Measurements from ENCODE around the gene WNK1. TPM values are rescaled to one million over a fixed set of nuclear protein-coding genes. Genes with fewer than 3 reads are reported as not detected.
"Not testable (repeated sequence)": the region's sequence is repeated elsewhere in the genome, so short reads cannot be mapped to it uniquely, and the experiment has no call there.

Gene WNK1
- total RNA-seq, 2 experiments from 2014 or later: 139 to 140 TPM

DNA sequence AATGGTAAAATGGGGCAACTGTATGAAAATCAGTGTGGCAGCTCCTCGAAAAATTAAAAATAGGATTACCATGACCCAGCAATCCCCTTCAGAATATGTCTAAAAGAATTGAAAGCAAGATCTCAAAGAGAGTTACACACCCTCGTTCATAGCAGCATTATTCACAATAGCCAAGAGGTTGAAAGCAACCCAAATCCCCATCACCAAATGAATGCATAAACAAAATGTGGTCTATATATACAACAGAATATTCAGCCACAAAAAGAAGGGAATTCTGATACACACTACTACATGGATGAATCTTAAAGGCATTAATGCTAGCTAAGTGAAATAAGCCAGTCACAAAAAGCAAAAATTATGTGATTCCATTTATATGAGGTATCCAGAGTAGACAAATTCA lies 169.9 kb downstream of the WNK1 start:
- POLR2A ChIA-PET: no interaction called here
- Mint-ChIP-seq H3K36me3 (peaks cover 24% of the 10 kb centered on the region), H3K9me3 (no peaks in the 10 kb centered on the region), H3K4me1 (ENCODE audit: low read depth) (no peaks in the 10 kb centered on the region), H3K4me3 (no peak overlapping the region), H3K27me3 (no peaks in the 10 kb centered on the region), H3K27ac (peak overlapping the region; percentile 16)
- CTCF ChIA-PET: interaction anchor here (1.4 kb wide), 1 partner anchor 27 kb away, joined by 4 read pairs; the partner anchor contains the start of gene RAD52
- no peak for DNase-seq
- intact Hi-C loops (cut with micrococcal nuclease): no loop called here

DNA sequence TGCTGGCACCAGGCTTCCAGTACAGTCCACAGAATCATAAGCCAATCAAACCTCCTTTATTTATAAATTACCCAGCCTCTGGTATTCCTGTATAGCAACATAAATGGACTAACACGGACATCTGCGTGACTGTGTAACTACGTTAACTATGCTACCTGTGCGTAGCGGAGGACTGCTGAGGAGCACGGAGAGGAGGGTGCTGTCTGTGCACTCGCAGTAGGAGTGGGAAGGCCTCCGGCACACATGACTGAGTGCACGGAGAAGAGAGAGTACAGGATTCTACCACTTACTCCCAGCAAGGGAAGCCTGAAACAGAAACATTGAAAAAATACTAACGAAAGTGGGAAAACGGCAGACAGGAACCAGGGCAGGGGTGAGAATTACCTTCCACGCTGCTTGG lies 174.3 kb downstream of the WNK1 start:
- intact Hi-C loops (cut with micrococcal nuclease): no loop called here
- H3K4me3 Mint-ChIP-seq: no peak overlapping the region
- CTCF ChIA-PET: no interaction called here

DNA sequence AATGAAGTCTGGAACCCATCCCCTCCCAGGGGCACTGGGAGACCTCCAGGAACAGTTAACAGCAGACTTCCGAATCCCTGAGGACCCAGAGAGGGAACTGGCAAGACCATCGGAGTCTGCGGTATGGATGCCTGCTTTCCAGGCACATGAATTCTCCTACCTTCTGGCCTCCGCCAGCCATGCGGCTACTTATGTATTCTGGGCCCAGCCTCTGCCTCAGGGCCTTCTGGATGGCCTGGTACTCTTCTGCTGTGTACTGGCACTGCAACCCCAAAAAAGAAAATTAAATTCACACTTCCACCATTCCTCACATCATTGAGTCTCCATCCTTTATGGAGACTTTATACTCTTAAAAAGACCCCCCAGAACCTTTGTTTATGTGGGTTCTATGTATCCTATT lies 178.7 kb downstream of the WNK1 start:
- Mint-ChIP-seq H3K4me3 (no peak overlapping the region), H3K36me3 (peaks cover 24% of the 10 kb centered on the region), H3K27me3 (no peaks in the 10 kb centered on the region), H3K9me3 (no peaks in the 10 kb centered on the region), H3K4me1 (ENCODE audit: low read depth) (peaks cover 3% of the 10 kb centered on the region), H3K27ac (peak overlapping the region; percentile 14)
- ChIA-PET CTCF (no interaction called here), POLR2A (no interaction called here)
- intact Hi-C loops (cut with micrococcal nuclease): no loop called here
- DNase-seq: no peak

More for the DNA sequence above, 174.3 kb downstream of the WNK1 start:
- POLR2A ChIA-PET: no interaction called here
- no peaks in the 10 kb centered on the region for H3K4me1 Mint-ChIP-seq (ENCODE audit: low read depth)
- no peak for DNase-seq
- H3K9me3 Mint-ChIP-seq: no peaks in the 10 kb centered on the region
- no peaks in the 10 kb centered on the region for H3K27me3 Mint-ChIP-seq
- H3K36me3 Mint-ChIP-seq: peaks cover 31% of the 10 kb centered on the region
- no peak overlapping the region for H3K27ac Mint-ChIP-seq

DNA sequence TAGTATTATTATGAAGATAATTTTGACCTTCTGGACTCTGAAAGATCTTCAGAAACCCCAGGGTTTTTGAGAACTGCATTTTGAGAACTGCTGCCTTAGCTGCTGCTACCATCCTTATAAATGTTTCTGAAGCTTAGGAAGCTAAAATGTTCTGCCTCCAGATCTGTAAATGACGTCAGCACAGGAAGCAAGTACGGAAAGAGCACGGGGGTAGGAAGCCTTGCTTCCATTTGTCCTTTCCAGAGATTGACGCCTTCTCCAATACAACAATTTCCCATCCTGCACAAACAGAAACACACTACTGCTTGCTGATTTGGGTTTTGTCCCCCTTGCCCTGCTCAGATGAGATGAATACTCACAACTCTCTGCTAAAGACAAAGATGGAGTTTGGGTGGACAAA lies 179.2 kb downstream of the WNK1 start:
- no peak for DNase-seq
- H3K27ac Mint-ChIP-seq: no peak overlapping the region
- no peak overlapping the region for H3K4me3 Mint-ChIP-seq
- intact Hi-C loops (cut with micrococcal nuclease): no loop called here
- no peaks in the 10 kb centered on the region for H3K27me3 Mint-ChIP-seq
- H3K4me1 Mint-ChIP-seq (ENCODE audit: low read depth): peaks cover 3% of the 10 kb centered on the region
- H3K9me3 Mint-ChIP-seq: no peaks in the 10 kb centered on the region
- peaks cover 22% of the 10 kb centered on the region for H3K36me3 Mint-ChIP-seq
- CTCF ChIA-PET: no interaction called here
- POLR2A ChIA-PET: no interaction called here

DNA sequence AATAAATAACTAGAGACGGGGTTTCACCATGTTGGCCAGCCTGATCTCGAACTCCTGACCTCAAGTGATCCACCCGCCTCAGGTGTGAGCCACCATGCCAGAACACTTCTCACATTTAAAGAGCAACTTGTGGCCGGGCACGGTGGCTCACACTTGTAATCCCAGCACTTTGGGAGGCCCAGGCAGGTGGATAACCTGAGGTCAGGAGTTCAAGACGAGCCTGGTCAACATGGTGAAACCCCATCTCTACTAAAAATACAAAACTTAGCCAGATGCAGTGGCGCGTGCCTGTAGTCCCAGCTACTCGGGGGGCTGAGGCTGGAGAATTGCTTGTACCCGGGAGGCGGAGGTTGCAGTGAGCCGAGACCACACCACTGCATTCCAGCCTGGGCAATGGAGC lies 183.5 kb downstream of the WNK1 start:
- H3K4me3 Mint-ChIP-seq; H3K27me3 Mint-ChIP-seq; H3K4me1 Mint-ChIP-seq (ENCODE audit: low read depth); H3K9me3 Mint-ChIP-seq; intact Hi-C loops (cut with micrococcal nuclease); H3K27ac Mint-ChIP-seq; POLR2A ChIA-PET; DNase-seq: not testable (repeated sequence)
- H3K36me3 Mint-ChIP-seq: peaks cover 32% of the 10 kb centered on the region
- CTCF ChIA-PET: interaction anchor here (2.0 kb wide), 1 partner anchor 647 kb away, joined by 6 read pairs; no protein-coding TSS in a partner anchor

DNA sequence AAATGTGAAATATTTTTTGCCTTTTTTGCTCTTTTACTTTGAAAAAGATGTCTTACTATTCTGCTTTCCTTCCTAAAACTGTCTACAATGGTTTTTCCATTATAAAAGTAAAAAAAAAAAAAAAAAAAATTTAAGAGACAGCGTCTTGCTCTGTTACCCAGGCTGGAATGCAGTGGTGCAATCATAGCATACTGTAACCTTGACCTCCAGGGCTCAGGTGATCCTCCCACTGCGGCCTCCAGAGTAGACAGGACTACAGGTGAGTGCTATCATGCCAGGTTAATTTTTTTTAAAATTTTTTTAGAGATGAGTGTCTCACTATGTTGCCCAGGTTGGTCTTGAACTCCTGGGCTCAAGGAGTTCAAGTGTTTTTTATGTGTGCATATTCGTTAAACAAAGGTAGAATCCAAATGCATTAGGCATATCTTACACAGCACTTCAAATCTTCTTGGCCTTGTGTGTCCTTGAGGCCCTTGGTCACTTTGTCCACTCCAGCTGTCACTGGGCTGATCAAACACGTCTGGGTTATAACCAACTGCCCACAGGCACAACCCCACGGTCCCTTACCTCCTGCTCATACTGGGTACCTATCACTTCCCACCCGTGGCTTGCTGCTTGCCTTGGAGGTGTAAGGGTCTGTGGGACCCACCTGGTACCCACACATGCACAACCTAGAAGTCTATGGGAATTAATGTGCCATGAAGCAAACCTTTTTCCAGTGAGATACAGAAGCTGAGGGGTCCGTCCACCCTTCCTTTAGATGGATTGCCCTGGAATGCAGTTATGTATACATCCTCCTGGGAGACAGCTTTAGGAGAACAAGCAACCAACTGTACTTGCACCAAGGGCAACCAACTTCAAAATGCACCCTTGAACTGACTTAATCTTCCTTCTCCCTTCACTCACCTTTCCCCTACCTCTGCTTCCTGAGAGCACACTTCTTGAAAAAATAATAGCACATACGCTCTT lies 184.3 kb downstream of the WNK1 start:
- DNase-seq: no peak
- intact Hi-C loops (cut with micrococcal nuclease): no loop called here
- Mint-ChIP-seq H3K36me3 (peaks cover 29% of the 10 kb centered on the region), H3K27me3 (no peaks in the 10 kb centered on the region), H3K4me3 (no peak overlapping the region), H3K4me1 (ENCODE audit: low read depth) (peaks cover 7% of the 10 kb centered on the region), H3K27ac (peak overlapping the region; percentile 33), H3K9me3 (no peaks in the 10 kb centered on the region)
- ChIA-PET CTCF (no interaction called here), POLR2A (interaction anchor here (1.2 kb wide), 1 partner anchor 13 kb away, joined by 5 read pairs; the partner anchor contains the start of gene RAD52)

DNA sequence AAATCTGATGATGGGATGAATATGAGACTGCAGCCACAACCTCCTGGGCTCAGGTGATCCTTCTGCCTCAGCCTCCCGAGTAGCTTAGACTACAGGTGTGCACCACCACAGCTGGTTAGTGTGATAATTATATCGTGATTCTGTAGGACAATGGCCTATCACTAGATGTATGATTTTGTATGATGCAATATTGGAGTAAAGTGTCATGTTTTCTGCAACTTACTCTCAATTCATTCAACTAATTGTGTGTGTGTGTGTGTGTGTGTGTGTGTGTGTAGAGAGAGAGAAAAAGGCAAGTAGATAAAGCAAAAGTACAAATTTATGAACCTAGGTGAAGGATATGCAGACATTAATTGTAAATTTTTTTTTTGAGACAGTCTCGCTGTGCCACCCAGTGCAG lies 186.4 kb downstream of the WNK1 start:
- POLR2A ChIA-PET: no interaction called here
- no peaks in the 10 kb centered on the region for H3K9me3 Mint-ChIP-seq
- no peak overlapping the region for H3K27ac Mint-ChIP-seq
- DNase-seq: no peak
- CTCF ChIA-PET: interaction anchor here (1.5 kb wide), 1 partner anchor 11 kb away, joined by 7 read pairs; the partner anchor contains the start of gene RAD52
- H3K36me3 Mint-ChIP-seq: peaks cover 27% of the 10 kb centered on the region
- intact Hi-C loops (cut with micrococcal nuclease): no loop called here
- H3K4me1 Mint-ChIP-seq (ENCODE audit: low read depth): peaks cover 8% of the 10 kb centered on the region
- H3K4me3 Mint-ChIP-seq: no peak overlapping the region
- H3K27me3 Mint-ChIP-seq: no peaks in the 10 kb centered on the region

DNA sequence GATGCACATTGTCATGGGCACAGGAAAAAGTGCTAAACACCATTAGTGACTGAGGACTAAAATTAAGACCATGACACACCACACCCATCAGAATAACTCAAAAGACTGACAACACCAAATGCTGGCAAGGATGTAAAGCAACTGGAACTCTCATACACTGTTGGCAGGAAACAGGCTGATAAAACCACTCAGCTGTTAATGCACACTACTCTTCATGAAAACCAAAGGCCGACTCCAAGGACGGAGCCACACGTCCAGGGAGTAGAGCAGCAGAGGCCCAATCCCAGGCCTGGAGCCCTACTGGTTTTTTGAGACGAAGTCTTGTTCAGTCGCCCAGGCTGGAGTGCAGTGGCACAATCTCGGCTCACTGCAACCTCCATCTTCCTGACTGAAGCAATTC lies 190.7 kb downstream of the WNK1 start:
- CTCF ChIA-PET: no interaction called here
- DNase-seq: no peak
- Mint-ChIP-seq H3K36me3 (peaks cover 23% of the 10 kb centered on the region), H3K4me3 (no peak overlapping the region), H3K9me3 (no peaks in the 10 kb centered on the region), H3K27ac (no peak overlapping the region), H3K27me3 (no peaks in the 10 kb centered on the region), H3K4me1 (ENCODE audit: low read depth) (peaks cover 29% of the 10 kb centered on the region)
- intact Hi-C loops (cut with micrococcal nuclease): no loop called here
- POLR2A ChIA-PET: no interaction called here

DNA sequence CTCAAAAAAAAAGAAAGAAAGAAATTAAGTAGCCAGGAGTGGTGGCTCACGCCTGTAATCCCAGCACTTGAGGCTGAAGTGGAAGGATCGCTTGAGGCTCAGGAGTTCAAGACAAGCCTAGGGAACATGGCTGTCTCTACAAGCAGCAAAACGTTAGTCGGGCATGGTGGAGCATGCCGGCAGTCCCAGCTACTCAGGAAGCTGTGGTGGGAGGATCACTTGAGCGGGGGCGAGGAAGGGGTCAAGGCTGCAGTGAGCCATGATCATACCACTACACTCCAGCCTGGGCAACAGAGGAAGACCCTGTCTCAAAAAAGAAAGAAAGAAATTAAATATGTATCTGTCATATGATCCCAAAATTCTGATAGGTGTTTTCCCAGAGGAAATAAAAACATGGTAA lies 191.8 kb downstream of the WNK1 start:
- H3K36me3 Mint-ChIP-seq: peaks cover 19% of the 10 kb centered on the region
- ChIA-PET POLR2A (no interaction called here), CTCF (interaction anchor here (0.6 kb wide), 1 partner anchor 25 kb away, joined by 4 read pairs; no protein-coding TSS in a partner anchor)
- peaks cover 32% of the 10 kb centered on the region for H3K4me1 Mint-ChIP-seq (ENCODE audit: low read depth)
- no peaks in the 10 kb centered on the region for H3K27me3 Mint-ChIP-seq
- no peak for DNase-seq
- no peaks in the 10 kb centered on the region for H3K9me3 Mint-ChIP-seq
- peak overlapping the region; percentile 8 for H3K27ac Mint-ChIP-seq
- intact Hi-C loops (cut with micrococcal nuclease): no loop called here
- H3K4me3 Mint-ChIP-seq: no peak overlapping the region

DNA sequence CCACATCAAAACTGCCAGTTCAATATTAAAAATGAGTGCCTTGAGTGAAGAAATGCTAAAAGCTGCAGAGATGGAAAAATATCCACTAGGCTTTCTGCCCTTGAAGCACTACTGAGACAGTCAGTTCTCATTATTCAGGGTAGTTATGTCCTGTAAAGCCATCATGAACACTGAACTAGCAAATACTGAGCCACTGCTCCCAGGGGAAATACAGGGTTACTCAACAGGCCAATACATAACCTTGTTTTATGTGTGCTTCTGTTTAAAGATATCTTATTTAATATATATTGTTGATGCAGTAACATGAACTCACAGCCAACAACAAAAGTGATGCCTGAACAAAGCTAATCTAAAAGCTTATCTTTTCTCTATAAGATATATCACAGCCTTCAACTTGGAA lies 193.8 kb downstream of the WNK1 start:
- H3K4me1 Mint-ChIP-seq (ENCODE audit: low read depth): peaks cover 30% of the 10 kb centered on the region
- H3K9me3 Mint-ChIP-seq: no peaks in the 10 kb centered on the region
- no peaks in the 10 kb centered on the region for H3K27me3 Mint-ChIP-seq
- no peak for DNase-seq
- H3K36me3 Mint-ChIP-seq: peaks cover 6% of the 10 kb centered on the region
- no peak overlapping the region for H3K4me3 Mint-ChIP-seq
- peak overlapping the region; percentile 70 for H3K27ac Mint-ChIP-seq
- POLR2A ChIA-PET: interaction anchor here (0.9 kb wide), 1 partner anchor 381 kb away, joined by 4 read pairs; no protein-coding TSS in a partner anchor
- intact Hi-C loops (cut with micrococcal nuclease): loop anchor here (5.0 kb wide), 2 partner anchors 151 to 279 kb away; no protein-coding TSS in a partner anchor
- CTCF ChIA-PET: interaction anchor here (0.8 to 0.9 kb wide), 5 partner anchors 45 to 493 kb away, joined by 3 to 4 read pairs (median 3); no protein-coding TSS in a partner anchor

DNA sequence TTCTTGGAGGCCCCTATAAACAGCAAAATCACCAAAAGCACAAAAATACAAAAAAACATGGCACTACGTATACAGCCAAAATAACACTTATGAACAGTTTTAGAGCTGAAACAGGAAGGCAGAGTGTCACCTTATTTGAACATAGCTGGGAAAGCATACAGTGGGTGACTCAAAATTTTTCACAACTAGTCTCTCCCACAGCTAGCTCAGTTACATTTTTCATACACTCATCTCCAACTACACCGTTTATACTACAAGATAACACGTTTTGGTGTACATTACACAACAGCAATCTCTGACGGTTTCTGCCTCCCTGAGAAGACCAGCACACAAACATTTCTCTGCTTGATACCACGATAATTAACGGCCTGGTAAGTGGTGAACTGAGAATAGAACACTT lies 194.3 kb downstream of the WNK1 start:
- peaks cover 30% of the 10 kb centered on the region for H3K4me1 Mint-ChIP-seq (ENCODE audit: low read depth)
- H3K27me3 Mint-ChIP-seq: no peaks in the 10 kb centered on the region
- ChIA-PET CTCF (interaction anchor here (0.5 to 0.9 kb wide), 6 partner anchors 45 to 493 kb away, joined by 3 to 4 read pairs (median 3); no protein-coding TSS in a partner anchor), POLR2A (interaction anchor here (0.9 kb wide), 1 partner anchor 381 kb away, joined by 4 read pairs; no protein-coding TSS in a partner anchor)
- no peaks in the 10 kb centered on the region for H3K9me3 Mint-ChIP-seq
- H3K27ac Mint-ChIP-seq: peak overlapping the region; percentile 70
- H3K36me3 Mint-ChIP-seq: peaks cover 6% of the 10 kb centered on the region
- peak overlapping the region; percentile 9 for H3K4me3 Mint-ChIP-seq
- intact Hi-C loops (cut with micrococcal nuclease): loop anchor here (5.0 kb wide), 2 partner anchors 151 to 279 kb away; no protein-coding TSS in a partner anchor
- no peak for DNase-seq

DNA sequence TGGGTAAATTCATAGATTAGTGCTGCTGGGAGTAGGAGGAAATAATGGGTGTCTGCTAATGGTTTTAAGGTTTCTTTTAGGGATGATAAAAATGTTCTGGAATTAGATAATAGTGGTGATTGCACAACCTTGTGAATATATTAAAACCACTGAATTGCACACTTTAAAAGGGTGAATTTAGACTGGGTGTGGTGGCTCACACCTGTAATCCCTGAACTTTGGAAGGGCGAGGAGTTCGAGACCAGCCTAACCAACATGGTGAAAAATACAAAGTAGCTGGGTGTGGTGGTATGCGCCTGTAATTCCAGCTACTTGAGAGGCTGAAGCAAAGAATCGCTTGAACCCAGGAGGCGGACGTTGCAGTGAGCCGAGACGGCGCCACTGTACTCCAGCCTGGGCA lies 195.9 kb downstream of the WNK1 start:
- ChIA-PET CTCF (interaction anchor here (1.2 to 2.1 kb wide), 3 partner anchors 198 to 506 kb away, joined by 4 to 21 read pairs (median 8); no protein-coding TSS in a partner anchor), POLR2A (interaction anchor here (1.9 kb wide), 2 partner anchors 42 to 644 kb away, joined by 7 to 8 read pairs; no protein-coding TSS in a partner anchor)
- Mint-ChIP-seq H3K9me3 (no peaks in the 10 kb centered on the region), H3K4me1 (ENCODE audit: low read depth) (peaks cover 29% of the 10 kb centered on the region), H3K27ac (no peak overlapping the region), H3K27me3 (no peaks in the 10 kb centered on the region), H3K36me3 (peaks cover 4% of the 10 kb centered on the region), H3K4me3 (peak overlapping the region; percentile 97)
- intact Hi-C loops (cut with micrococcal nuclease): loop anchor here (2.0 to 5.0 kb wide), 3 partner anchors 149 to 379 kb away; no protein-coding TSS in a partner anchor
- DNase-seq: no peak
